CD4-positive, alpha-beta memory T cell (primary cell): ENCODE results near the gene DSTYK. TPM values are rescaled to one million over a fixed set of nuclear protein-coding genes. Genes with fewer than 3 reads are reported as not detected.
A peak's percentile ranks its signal among the peaks of the same experiment; 100 is the strongest.

ENCODE experiments used
- CTCF ChIA-PET: fragments of 350-600 bp; sonication (Branson Sonifier 250); formaldehyde crosslinking; loops from one replicate; lab custom pipeline; 2021; ENCODE audit warnings: inconsistent platforms; ENCODE audit not compliant: partially characterized antibody; lab: Charles Lee
- POLR2A ChIA-PET: fragments of 350-600 bp; sonication (Branson Sonifier 250); formaldehyde crosslinking; loops from one replicate; lab custom pipeline; 2021; ENCODE audit not compliant: partially characterized antibody; lab: Charles Lee
- DNase-seq, 5 donors: peaks; one replicate each; pipeline versions ENCODE4 v3.0.0 to v3.0.0-alpha.2; 2020 to 2022; ENCODE audit warnings: mixed read lengths in 1 of 5
- H3K27ac ChIP-seq: one replicate; pipeline ENCODE4 v1.7.0; 2013; ENCODE audit warnings: low read depth, low read length
- H3K27me3 ChIP-seq: 2 replicates; pipeline ENCODE4 v1.7.0; 2013; ENCODE audit warnings: mild to moderate bottlenecking, low read length, moderate library complexity; ENCODE audit not compliant: insufficient read depth
- H3K36me3 ChIP-seq: 2 replicates; pipeline ENCODE4 v1.7.0; 2013; ENCODE audit warnings: mild to moderate bottlenecking, low read length, moderate library complexity; ENCODE audit not compliant: insufficient read depth
- H3K4me1 ChIP-seq: 2 replicates; pipeline ENCODE4 v1.7.0; 2013; ENCODE audit warnings: mild to moderate bottlenecking, low read length, moderate library complexity; ENCODE audit not compliant: insufficient read depth
- H3K4me3 ChIP-seq, 2 donors: one replicate each; pipeline ENCODE4 v1.7.0; 2013; ENCODE audit warnings: low read length in 2 of 2, mild to moderate bottlenecking in 1 of 2
- H3K9me3 ChIP-seq, 2 donors: one replicate each; pipeline ENCODE4 v1.7.0; 2013; ENCODE audit warnings: low read length in 2 of 2, control low read depth in 1 of 2; ENCODE audit not compliant: control insufficient read depth in 1 of 2
- H3K27ac Mint-ChIP-seq, 7 donors: one replicate each; pipeline ENCODE4 v1.8.0; 2020 to 2021; ENCODE audit warnings: mixed read lengths in 7 of 7, mild to moderate bottlenecking in 6 of 7, inconsistent platforms in 3 of 7, moderate library complexity in 3 of 7
- H3K27me3 Mint-ChIP-seq, 2 donors: one replicate each; pipeline ENCODE4 v1.8.0; 2020 to 2021; ENCODE audit warnings: mixed read lengths in 2 of 2
- H3K36me3 Mint-ChIP-seq, 2 donors: one replicate each; pipeline ENCODE4 v1.8.0; 2020 to 2021; ENCODE audit warnings: mixed read lengths in 2 of 2, inconsistent platforms in 1 of 2, mild to moderate bottlenecking in 1 of 2
- H3K4me1 Mint-ChIP-seq, 4 donors: one replicate each; pipeline ENCODE4 v1.8.0; 2020 to 2021; ENCODE audit warnings: mixed read lengths in 4 of 4, mild to moderate bottlenecking in 1 of 4
- H3K4me3 Mint-ChIP-seq, 8 donors: one replicate each; pipeline ENCODE4 v1.8.0; 2020 to 2021; ENCODE audit warnings: mixed read lengths in 8 of 8, mild to moderate bottlenecking in 7 of 8, moderate library complexity in 6 of 8, inconsistent platforms in 3 of 8
- H3K9me3 Mint-ChIP-seq, 8 donors: one replicate each; pipeline ENCODE4 v1.8.0; 2020 to 2021; ENCODE audit warnings: mixed read lengths in 8 of 8, mild to moderate bottlenecking in 5 of 8, inconsistent platforms in 3 of 8, moderate library complexity in 1 of 8
- intact Hi-C: fragments of 100-400 bp; cut with micrococcal nuclease; formaldehyde crosslinking; loops from one replicate; pipeline ENCODE4 v1.15.1; 2023
- polyA plus RNA-seq, 2 donors: library from polyadenylated mRNA; unstranded; fragments of 300-500 nt; fragmentation: Illumina TruSeq; gene quantifications; one replicate each; pipeline ENCODE4 v1.2.3, GENCODE V29; 2021
- total RNA-seq, 2 experiments: library from RNA; stranded (reverse); gene quantifications; one replicate each; pipeline ENCODE4 v1.2.3, GENCODE V29; 2021

Gene DSTYK
- total and polyA plus RNA-seq, 4 experiments from 2014 or later = 5.3 to 16.6 (median 12.6) TPM

DNA sequence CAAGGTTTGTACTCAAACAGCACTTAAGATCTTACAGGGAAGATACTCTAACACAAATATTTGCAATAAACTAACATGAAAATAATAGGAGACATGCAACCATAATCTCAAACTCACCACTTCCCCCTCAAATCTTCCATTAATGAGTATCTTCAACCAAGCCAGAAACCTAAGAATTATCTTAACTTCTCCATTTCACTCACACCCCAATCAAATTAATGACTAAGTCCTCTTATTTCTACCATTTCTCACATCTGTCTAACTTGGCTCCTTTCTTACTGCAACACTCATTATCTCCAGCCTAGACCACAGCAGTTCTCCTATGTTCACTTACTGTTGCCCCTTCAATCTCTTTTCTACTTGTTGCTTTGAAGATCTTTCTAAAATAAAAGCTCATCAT is 100.1 kb downstream of the DSTYK start:
- H3K4me1 Mint-ChIP-seq = peaks cover 14 to 27% (median 19%) of the 10 kb centered on the region in 4 donors
- H3K36me3 Mint-ChIP-seq = peaks cover 25 to 62% of the 10 kb centered on the region in 2 donors
- POLR2A ChIA-PET = interaction anchor here (1.2 kb wide), 1 partner anchor 10 kb away, joined by 7 read pairs; the partner anchor contains the start of gene RBBP5
- Histone ChIP-seq H3K9me3 (no peaks in the 10 kb centered on the region), H3K27ac (no peak overlapping the region), H3K27me3 (no peaks in the 10 kb centered on the region), H3K36me3 (peaks cover 26% of the 10 kb centered on the region), H3K4me3 (no peak overlapping the region), H3K4me1 (peaks cover 6% of the 10 kb centered on the region)
- no peaks in the 10 kb centered on the region for H3K27me3 Mint-ChIP-seq
- peak overlapping the region in 1 of 8 donors; percentile 4 for H3K4me3 Mint-ChIP-seq
- H3K9me3 Mint-ChIP-seq = no peaks in the 10 kb centered on the region
- no peak for DNase-seq
- peak overlapping the region in 1 of 7 donors; percentile 11 for H3K27ac Mint-ChIP-seq
- CTCF ChIA-PET = no interaction called here
- intact Hi-C loops = no loop called here

DNA sequence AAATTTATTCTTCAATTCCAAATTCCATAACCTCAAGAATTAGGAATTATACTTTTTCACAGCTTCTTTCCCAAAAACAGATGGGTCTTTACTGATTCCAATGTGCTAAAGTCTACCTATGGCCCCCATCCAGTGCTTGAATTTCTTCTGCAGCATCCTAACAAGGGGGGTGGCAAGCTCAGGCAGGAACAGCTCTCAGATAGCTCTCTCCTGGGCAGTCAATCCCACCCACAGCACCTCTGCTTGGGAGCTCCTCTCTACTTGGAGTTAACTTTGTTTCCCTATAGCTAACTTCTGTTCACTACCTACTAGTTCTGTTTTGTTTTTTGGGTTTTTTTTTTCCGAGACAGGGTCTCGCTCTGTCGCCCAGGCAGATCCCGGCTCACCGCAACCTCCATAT is 101.8 kb downstream of the DSTYK start:
- peaks cover 37% of the 10 kb centered on the region for H3K36me3 ChIP-seq
- no peaks in the 10 kb centered on the region for H3K9me3 ChIP-seq
- intact Hi-C loops = no loop called here
- H3K4me1 ChIP-seq = no peaks in the 10 kb centered on the region
- H3K4me3 Mint-ChIP-seq = no peak overlapping the region
- no peak overlapping the region for H3K27ac ChIP-seq
- H3K4me3 ChIP-seq = no peak overlapping the region
- H3K27ac Mint-ChIP-seq = no peak overlapping the region
- H3K4me1 Mint-ChIP-seq = peaks cover 10 to 22% (median 19%) of the 10 kb centered on the region in 4 donors
- DNase-seq = no peak
- no peaks in the 10 kb centered on the region for H3K9me3 Mint-ChIP-seq
- H3K36me3 Mint-ChIP-seq = peaks cover 33 to 67% of the 10 kb centered on the region in 2 donors
- ChIA-PET POLR2A (interaction anchor here (0.8 kb wide), 1 partner anchor 10 kb away, joined by 3 read pairs; no protein-coding TSS in a partner anchor), CTCF (interaction anchor here (0.7 to 2.5 kb wide), 8 partner anchors 12 to 148 kb away, joined by 3 to 12 read pairs (median 3); partner anchors contain the start of gene RBBP5)
- no peaks in the 10 kb centered on the region for H3K27me3 ChIP-seq
- no peaks in the 10 kb centered on the region for H3K27me3 Mint-ChIP-seq

DNA sequence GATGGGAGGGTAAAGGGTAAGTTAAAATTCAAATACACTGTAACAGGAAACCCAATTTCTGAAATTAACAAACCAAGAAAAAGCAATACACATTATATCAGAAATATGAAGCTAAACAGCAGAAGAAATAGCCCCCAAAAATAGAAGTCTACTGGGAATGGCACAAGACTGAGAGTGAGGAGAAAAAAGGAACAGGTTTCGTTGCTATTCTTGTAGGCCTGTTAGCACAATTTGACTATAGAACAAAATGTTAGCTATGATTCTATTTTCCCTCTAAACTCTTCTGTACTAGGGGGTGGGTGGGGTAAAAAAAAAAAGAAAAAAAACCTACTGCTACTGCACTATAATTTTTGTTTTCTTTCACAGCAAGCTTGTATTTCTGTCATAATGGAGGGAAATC is 102.2 kb downstream of the DSTYK start:
- Histone ChIP-seq H3K4me3 (no peak overlapping the region), H3K36me3 (peaks cover 35% of the 10 kb centered on the region), H3K27me3 (no peaks in the 10 kb centered on the region), H3K4me1 (no peaks in the 10 kb centered on the region), H3K9me3 (no peaks in the 10 kb centered on the region), H3K27ac (no peak overlapping the region)
- no peak overlapping the region for H3K4me3 Mint-ChIP-seq
- H3K36me3 Mint-ChIP-seq = peaks cover 35 to 68% of the 10 kb centered on the region in 2 donors
- no peaks in the 10 kb centered on the region for H3K27me3 Mint-ChIP-seq
- DNase-seq = no peak
- ChIA-PET POLR2A (interaction anchor here (0.8 kb wide), 1 partner anchor 11 kb away, joined by 3 read pairs; no protein-coding TSS in a partner anchor), CTCF (interaction anchor here (0.8 to 2.5 kb wide), 7 partner anchors 12 to 148 kb away, joined by 3 to 12 read pairs (median 3); partner anchors contain the start of gene RBBP5)
- no peaks in the 10 kb centered on the region for H3K9me3 Mint-ChIP-seq
- H3K27ac Mint-ChIP-seq = peak overlapping the region in 3 of 7 donors; percentile 5 to 48 (median 20)
- intact Hi-C loops = no loop called here
- peaks cover 10 to 22% (median 19%) of the 10 kb centered on the region in 4 donors for H3K4me1 Mint-ChIP-seq

DNA sequence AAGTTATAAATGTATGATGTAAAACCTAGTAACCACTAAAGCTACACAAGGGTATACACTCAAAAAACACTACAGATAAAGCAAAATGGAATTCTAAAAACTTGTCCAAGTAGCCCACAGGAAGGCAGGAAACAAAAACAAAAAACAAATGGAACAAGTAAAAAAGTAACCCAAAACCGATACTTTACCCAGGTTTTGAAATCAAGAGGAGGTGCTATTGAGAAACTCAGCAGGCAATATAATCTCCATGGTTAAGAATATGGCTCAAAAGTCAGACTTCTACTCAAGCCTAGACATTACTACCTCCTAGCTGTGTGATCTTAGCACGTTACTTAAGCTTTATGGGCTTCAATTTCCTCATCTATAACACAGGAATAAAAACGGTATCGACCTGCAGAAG is 103.0 kb downstream of the DSTYK start:
- Mint-ChIP-seq H3K9me3 (no peaks in the 10 kb centered on the region), H3K27ac (no peak overlapping the region), H3K36me3 (peaks cover 42 to 69% of the 10 kb centered on the region in 2 donors), H3K4me3 (no peak overlapping the region), H3K4me1 (peaks cover 10 to 22% (median 19%) of the 10 kb centered on the region in 4 donors), H3K27me3 (no peaks in the 10 kb centered on the region)
- H3K4me3 ChIP-seq = no peak overlapping the region
- ChIA-PET POLR2A (interaction anchor here (0.6 kb wide), 1 partner anchor 15 kb away, joined by 6 read pairs; no protein-coding TSS in a partner anchor), CTCF (interaction anchor here (1.3 to 2.5 kb wide), 3 partner anchors 13 to 148 kb away, joined by 3 to 12 read pairs (median 8); partner anchors contain the start of gene RBBP5)
- no peak overlapping the region for H3K27ac ChIP-seq
- no peaks in the 10 kb centered on the region for H3K4me1 ChIP-seq
- peaks cover 35% of the 10 kb centered on the region for H3K36me3 ChIP-seq
- H3K27me3 ChIP-seq = no peaks in the 10 kb centered on the region
- no peak for DNase-seq
- no peaks in the 10 kb centered on the region for H3K9me3 ChIP-seq
- intact Hi-C loops = no loop called here

DNA sequence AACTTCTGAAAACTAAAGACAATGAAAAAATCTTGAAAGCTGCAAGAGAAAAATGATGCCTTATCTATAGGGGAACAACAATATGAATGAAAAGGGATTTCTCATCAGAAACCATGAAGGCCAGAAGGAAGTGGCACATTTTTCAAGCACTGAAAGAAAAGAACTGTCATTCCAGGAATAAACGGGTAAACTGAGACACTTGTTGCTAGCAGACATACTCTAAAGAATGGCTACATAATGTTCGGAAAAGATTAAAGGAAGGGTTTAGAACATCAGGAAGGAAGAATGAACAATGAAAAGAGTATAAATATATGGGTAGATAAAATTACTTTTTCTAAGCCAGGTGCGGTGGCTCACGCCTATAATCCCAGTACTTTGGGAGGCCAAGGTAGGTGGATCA is 104.2 kb downstream of the DSTYK start:
- ChIA-PET CTCF (no interaction called here), POLR2A (no interaction called here)
- intact Hi-C loops = no loop called here
- DNase-seq = no peak
- Histone ChIP-seq H3K36me3 (peaks cover 42% of the 10 kb centered on the region), H3K9me3 (no peaks in the 10 kb centered on the region), H3K4me1 (no peaks in the 10 kb centered on the region), H3K4me3 (no peak overlapping the region), H3K27ac (no peak overlapping the region), H3K27me3 (no peaks in the 10 kb centered on the region)
- H3K27ac Mint-ChIP-seq = no peak overlapping the region
- H3K9me3 Mint-ChIP-seq = no peaks in the 10 kb centered on the region
- peaks cover 44 to 74% of the 10 kb centered on the region in 2 donors for H3K36me3 Mint-ChIP-seq
- no peak overlapping the region for H3K4me3 Mint-ChIP-seq
- peaks cover 10 to 22% (median 18%) of the 10 kb centered on the region in 4 donors for H3K4me1 Mint-ChIP-seq
- no peaks in the 10 kb centered on the region for H3K27me3 Mint-ChIP-seq

DNA sequence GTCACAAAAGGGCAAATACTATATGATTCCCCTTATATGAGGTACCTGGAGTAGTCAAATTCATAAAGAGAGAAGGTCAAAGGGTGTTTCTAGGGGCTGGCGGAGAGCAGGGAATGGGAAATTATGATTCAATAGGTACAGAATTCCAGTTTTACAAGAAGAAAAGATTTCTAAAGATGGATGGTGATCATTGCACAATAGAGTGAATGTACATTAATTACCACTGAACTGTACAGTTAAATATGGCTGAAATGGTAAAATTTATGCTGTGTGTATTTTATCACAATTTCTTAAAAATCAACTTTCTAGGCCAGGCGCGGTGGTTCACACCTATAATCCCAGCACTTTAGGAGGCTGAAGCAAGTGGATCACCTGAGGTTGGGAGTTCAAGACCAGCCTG is 109.1 kb downstream of the DSTYK start:
- no peak overlapping the region for H3K27ac ChIP-seq
- ChIA-PET CTCF (no interaction called here), POLR2A (no interaction called here)
- no peaks in the 10 kb centered on the region for H3K4me1 ChIP-seq
- peaks cover 82% of the 10 kb centered on the region for H3K36me3 ChIP-seq
- Mint-ChIP-seq H3K27me3 (no peaks in the 10 kb centered on the region), H3K4me3 (no peak overlapping the region), H3K4me1 (peaks cover 5 to 17% (median 7%) of the 10 kb centered on the region in 4 donors), H3K27ac (peak overlapping the region in 1 of 7 donors; percentile 15), H3K36me3 (peaks cover 70 to 91% of the 10 kb centered on the region in 2 donors), H3K9me3 (no peaks in the 10 kb centered on the region)
- H3K27me3 ChIP-seq = no peaks in the 10 kb centered on the region
- intact Hi-C loops = no loop called here
- no peak for DNase-seq
- no peaks in the 10 kb centered on the region for H3K9me3 ChIP-seq
- no peak overlapping the region for H3K4me3 ChIP-seq

DNA sequence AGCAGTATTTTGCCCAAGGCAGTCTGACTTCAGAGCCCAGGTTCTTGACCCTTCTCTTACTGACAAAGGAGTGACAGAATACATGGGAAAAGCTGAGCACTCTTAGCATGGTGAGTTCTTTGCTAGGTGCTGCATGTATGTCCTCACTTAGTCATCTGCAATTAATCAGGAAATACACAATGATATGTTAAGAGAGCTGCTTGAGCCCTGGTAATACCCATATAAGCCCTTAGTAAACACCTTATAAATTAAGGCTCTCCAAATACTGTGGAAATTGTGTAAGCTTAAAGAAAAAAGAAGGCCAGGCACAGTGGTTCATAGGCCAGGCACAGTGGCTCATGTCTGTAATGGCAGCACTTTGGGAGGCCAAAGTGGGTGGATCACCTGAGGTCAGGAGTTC is 113.3 kb downstream of the DSTYK start:
- no peak for DNase-seq
- H3K36me3 ChIP-seq = peaks cover 90% of the 10 kb centered on the region
- CTCF ChIA-PET = no interaction called here
- no peak overlapping the region for H3K27ac ChIP-seq
- Mint-ChIP-seq H3K27ac (no peak overlapping the region), H3K36me3 (peaks cover 74 to 90% of the 10 kb centered on the region in 2 donors), H3K4me1 (peaks cover 0 to 2% (median 0%) of the 10 kb centered on the region in 4 donors), H3K27me3 (no peaks in the 10 kb centered on the region), H3K9me3 (peaks cover 0 to 2% (median 0%) of the 10 kb centered on the region in 8 donors), H3K4me3 (no peak overlapping the region)
- no peaks in the 10 kb centered on the region for H3K9me3 ChIP-seq
- H3K4me3 ChIP-seq = no peak overlapping the region
- intact Hi-C loops = no loop called here
- POLR2A ChIA-PET = no interaction called here
- no peaks in the 10 kb centered on the region for H3K4me1 ChIP-seq
- H3K27me3 ChIP-seq = no peaks in the 10 kb centered on the region
